ENCODE measurements around the gene CBX3.
"Not testable (repeated sequence)": the region's sequence is repeated elsewhere in the genome, so short reads cannot be mapped to it uniquely, and the experiment has no call there.

Gene CBX3

GRCh38 chr7:26189697-26190096, 11.8 kb upstream of the CBX3 start:
- no peak for TF ChIP-seq CTCF (conservative IDR thresholded peaks at IDR 0.05; ENCODE audit: low read depth, low read length)
- no peak overlapping the region for H3K4me3 ChIP-seq (ENCODE audit: low read depth, low read length)
- no peak for DNase-seq (ENCODE audit: low read depth)

- DNase-seq (ENCODE audit: low read depth) = no peak
- no peak overlapping the region for H3K4me3 ChIP-seq (ENCODE audit: low read depth, low read length)
- TF ChIP-seq CTCF (conservative IDR thresholded peaks at IDR 0.05; ENCODE audit: low read depth, low read length) = no peak
Measured at GRCh38 chr7:26190417-26190869, 11.1 kb upstream of the CBX3 start.

- DNase-seq (ENCODE audit: low read depth) = no peak
- no peak overlapping the region for H3K4me3 ChIP-seq (ENCODE audit: low read depth, low read length)
- TF ChIP-seq CTCF (conservative IDR thresholded peaks at IDR 0.05; ENCODE audit: low read depth, low read length) = no peak
Measured at GRCh38 chr7:26191233-26191973, 10.1 kb upstream of the CBX3 start.

- H3K4me3 ChIP-seq (ENCODE audit: low read depth, low read length) = no peak overlapping the region
- TF ChIP-seq CTCF (conservative IDR thresholded peaks at IDR 0.05; ENCODE audit: low read depth, low read length) = no peak
- no peak for DNase-seq (ENCODE audit: low read depth)
Measured at GRCh38 chr7:26191974-26192479, 9.5 kb upstream of the CBX3 start.

- DNase-seq (ENCODE audit: low read depth) = no peak
- TF ChIP-seq CTCF (conservative IDR thresholded peaks at IDR 0.05; ENCODE audit: low read depth, low read length) = no peak
- H3K4me3 ChIP-seq (ENCODE audit: low read depth, low read length) = no peak overlapping the region
Measured at GRCh38 chr7:26192485-26193087, 9.0 kb upstream of the CBX3 start.

GRCh38 chr7:26193432-26194207, 7.9 kb upstream of the CBX3 start:
- no peak for TF ChIP-seq CTCF (conservative IDR thresholded peaks at IDR 0.05; ENCODE audit: low read depth, low read length)
- no peak overlapping the region for H3K4me3 ChIP-seq (ENCODE audit: low read depth, low read length)
- no peak for DNase-seq (ENCODE audit: low read depth)

- DNase-seq (ENCODE audit: low read depth); H3K4me3 ChIP-seq (ENCODE audit: low read depth, low read length): not testable (repeated sequence)
Measured at GRCh38 chr7:26194764-26195163, 6.8 kb upstream of the CBX3 start.

All from choroid plexus epithelial cell (primary cell).